Neural cell (in vitro differentiated cells): ENCODE results near the gene CHAF1B.

Experiments
- EZH2 ChIP-seq: fragments of 200-600, 300-800 bp; shearing (Covaris generic), sonication (generic); IDR thresholded peaks from 2 replicates; pipeline ENCODE4 v1.6.1; 2014; ENCODE audit warnings: antibody characterized with exemption, low read length, borderline replicate concordance, mild to moderate bottlenecking; ENCODE audit not compliant: insufficient read depth, poor library complexity, severe bottlenecking
- POLR2AphosphoS5 ChIP-seq: IDR thresholded peaks from 2 replicates; pipeline ENCODE4 v1.6.1; 2012
- TF ChIP-seq, protein P1 (sequence below): fragments of 450-650 bp; IDR thresholded peaks from 2 replicates; pipeline ENCODE4 v1.5.1; 2014; ENCODE audit warnings: antibody characterized with exemption, mild to moderate bottlenecking, moderate library complexity; ENCODE audit not compliant: poor library complexity, severe bottlenecking
- TF ChIP-seq, protein P2 (sequence below): IDR thresholded peaks from 2 replicates; pipeline ENCODE4 v1.6.1; 2012; ENCODE audit warnings: borderline replicate concordance

DNA sequence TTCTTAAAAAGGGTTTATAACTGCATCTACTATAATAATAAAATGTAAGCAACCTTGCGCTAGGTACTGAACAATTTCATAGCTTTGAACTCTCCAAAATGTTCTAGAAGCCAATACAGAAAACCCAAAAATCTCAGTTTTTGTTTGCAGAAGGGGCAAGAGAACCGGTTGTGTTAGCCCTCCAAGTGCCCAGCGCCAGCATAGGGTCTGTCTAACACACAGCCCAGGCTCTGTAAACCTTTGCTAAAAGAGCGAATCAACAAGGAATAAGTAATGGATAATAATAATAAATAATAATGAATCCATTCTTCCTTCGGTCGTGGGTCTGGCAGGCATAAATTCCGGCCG, 333 bp upstream of the CHAF1B start:
- TF ChIP-seq, protein P1, sequence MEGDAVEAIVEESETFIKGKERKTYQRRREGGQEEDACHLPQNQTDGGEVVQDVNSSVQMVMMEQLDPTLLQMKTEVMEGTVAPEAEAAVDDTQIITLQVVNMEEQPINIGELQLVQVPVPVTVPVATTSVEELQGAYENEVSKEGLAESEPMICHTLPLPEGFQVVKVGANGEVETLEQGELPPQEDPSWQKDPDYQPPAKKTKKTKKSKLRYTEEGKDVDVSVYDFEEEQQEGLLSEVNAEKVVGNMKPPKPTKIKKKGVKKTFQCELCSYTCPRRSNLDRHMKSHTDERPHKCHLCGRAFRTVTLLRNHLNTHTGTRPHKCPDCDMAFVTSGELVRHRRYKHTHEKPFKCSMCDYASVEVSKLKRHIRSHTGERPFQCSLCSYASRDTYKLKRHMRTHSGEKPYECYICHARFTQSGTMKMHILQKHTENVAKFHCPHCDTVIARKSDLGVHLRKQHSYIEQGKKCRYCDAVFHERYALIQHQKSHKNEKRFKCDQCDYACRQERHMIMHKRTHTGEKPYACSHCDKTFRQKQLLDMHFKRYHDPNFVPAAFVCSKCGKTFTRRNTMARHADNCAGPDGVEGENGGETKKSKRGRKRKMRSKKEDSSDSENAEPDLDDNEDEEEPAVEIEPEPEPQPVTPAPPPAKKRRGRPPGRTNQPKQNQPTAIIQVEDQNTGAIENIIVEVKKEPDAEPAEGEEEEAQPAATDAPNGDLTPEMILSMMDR = no peak
- TF ChIP-seq POLR2AphosphoS5 (no peak), EZH2 (no peak)
- TF ChIP-seq, protein P2, sequence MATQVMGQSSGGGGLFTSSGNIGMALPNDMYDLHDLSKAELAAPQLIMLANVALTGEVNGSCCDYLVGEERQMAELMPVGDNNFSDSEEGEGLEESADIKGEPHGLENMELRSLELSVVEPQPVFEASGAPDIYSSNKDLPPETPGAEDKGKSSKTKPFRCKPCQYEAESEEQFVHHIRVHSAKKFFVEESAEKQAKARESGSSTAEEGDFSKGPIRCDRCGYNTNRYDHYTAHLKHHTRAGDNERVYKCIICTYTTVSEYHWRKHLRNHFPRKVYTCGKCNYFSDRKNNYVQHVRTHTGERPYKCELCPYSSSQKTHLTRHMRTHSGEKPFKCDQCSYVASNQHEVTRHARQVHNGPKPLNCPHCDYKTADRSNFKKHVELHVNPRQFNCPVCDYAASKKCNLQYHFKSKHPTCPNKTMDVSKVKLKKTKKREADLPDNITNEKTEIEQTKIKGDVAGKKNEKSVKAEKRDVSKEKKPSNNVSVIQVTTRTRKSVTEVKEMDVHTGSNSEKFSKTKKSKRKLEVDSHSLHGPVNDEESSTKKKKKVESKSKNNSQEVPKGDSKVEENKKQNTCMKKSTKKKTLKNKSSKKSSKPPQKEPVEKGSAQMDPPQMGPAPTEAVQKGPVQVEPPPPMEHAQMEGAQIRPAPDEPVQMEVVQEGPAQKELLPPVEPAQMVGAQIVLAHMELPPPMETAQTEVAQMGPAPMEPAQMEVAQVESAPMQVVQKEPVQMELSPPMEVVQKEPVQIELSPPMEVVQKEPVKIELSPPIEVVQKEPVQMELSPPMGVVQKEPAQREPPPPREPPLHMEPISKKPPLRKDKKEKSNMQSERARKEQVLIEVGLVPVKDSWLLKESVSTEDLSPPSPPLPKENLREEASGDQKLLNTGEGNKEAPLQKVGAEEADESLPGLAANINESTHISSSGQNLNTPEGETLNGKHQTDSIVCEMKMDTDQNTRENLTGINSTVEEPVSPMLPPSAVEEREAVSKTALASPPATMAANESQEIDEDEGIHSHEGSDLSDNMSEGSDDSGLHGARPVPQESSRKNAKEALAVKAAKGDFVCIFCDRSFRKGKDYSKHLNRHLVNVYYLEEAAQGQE = no peak
